Measurements from ENCODE around the gene BIN1. TPM values are rescaled to one million over a fixed set of nuclear protein-coding genes. Genes with fewer than 3 reads are reported as not detected.

Gene BIN1
- total RNA-seq, 2 experiments from 2014 or later: 95.2 to 102 TPM

DNA sequence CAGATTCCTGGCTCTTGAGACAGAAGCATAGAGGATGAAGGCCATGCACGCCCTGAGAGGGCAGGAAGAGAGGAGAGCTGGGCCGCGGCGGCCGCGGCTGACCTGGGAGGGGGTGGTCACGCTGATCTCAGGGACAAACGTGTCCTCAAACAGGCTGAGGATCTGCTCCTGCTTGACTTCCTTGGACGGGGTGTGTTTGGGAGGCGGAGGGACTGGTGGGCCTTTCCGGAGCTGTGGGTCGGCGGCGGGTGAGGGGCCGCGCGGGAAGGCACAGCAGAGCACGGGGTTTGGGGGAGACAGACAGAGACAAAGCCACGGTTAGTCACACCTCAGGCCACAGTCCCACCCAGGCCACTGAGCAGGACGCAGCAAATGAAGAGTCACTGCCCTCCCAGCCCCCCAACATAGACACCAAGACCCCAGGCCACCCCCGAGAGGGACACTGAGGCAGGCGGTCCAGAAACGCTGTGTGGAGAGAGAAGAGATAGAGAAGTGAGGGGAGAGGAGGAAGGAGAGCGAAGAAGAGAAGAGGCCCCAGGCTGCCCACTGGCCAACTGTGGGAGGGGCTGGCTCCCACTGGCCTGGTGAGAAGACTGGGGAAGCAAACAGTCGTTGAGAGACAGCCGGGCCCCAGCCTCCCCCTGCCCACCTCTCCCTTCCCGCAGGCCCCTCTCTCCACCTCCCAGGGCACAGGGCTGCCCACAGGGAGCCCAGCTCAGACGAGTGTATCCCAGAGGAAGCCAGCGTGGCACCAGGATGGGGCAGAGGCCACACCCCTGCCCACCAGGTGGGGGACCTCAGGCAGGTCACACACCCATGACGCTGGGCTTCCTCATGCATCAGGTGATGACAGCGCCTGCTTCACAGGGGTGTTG is 49.3 kb downstream of the BIN1 start:
- ChIA-PET CTCF (no interaction called here), POLR2A (no interaction called here)
- Mint-ChIP-seq H3K4me1 (ENCODE audit: low read depth) (no peaks in the 10 kb centered on the region), H3K4me3 (no peak overlapping the region), H3K27ac (no peak overlapping the region), H3K27me3 (no peaks in the 10 kb centered on the region), H3K9me3 (no peaks in the 10 kb centered on the region), H3K36me3 (ENCODE audit: low read depth) (peaks cover 13% of the 10 kb centered on the region)
- TF ChIP-seq, protein P1, sequence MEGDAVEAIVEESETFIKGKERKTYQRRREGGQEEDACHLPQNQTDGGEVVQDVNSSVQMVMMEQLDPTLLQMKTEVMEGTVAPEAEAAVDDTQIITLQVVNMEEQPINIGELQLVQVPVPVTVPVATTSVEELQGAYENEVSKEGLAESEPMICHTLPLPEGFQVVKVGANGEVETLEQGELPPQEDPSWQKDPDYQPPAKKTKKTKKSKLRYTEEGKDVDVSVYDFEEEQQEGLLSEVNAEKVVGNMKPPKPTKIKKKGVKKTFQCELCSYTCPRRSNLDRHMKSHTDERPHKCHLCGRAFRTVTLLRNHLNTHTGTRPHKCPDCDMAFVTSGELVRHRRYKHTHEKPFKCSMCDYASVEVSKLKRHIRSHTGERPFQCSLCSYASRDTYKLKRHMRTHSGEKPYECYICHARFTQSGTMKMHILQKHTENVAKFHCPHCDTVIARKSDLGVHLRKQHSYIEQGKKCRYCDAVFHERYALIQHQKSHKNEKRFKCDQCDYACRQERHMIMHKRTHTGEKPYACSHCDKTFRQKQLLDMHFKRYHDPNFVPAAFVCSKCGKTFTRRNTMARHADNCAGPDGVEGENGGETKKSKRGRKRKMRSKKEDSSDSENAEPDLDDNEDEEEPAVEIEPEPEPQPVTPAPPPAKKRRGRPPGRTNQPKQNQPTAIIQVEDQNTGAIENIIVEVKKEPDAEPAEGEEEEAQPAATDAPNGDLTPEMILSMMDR (IDR thresholded peaks at IDR 0.05): no peak
- no peak for DNase-seq
- intact Hi-C loops (cut with micrococcal nuclease): no loop called here
- ATAC-seq: no peak

DNA sequence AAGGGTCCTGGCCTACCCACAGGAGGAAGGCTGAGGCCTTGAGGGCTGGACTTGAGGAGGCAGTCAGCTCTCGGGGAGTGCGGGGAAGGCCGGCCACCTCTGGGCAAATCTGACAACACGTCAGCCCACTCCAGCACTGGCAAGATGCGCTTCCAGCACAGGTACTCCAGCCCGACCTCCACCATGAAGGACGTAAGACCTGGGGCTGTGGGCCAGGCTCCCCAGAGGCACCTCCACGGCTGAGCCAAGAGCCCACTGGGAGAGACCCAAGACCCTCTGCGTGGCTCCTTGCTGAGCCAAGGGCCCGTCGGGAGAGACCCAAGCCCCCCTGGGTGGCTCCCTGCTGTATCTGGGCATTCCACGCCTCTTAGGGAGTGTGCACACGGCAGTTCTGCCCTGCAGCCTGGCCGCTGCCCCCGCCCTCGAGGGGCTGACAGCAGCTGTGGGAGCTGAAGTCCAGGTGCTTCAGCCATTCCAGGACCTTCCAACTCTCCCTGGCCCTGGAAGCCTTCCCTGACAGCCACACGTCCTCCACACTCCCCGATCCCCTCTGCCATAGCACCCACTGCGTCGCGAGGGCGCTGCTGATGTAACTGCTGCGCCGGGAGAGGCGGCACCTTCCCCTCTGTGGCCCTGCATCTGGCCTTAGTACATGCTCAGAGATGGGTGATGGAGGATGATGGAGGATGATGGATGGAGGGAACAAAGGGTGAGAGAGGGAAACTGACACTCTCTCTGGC is 50.2 kb downstream of the BIN1 start:
- no peaks in the 10 kb centered on the region for H3K4me1 Mint-ChIP-seq (ENCODE audit: low read depth)
- H3K27ac Mint-ChIP-seq: no peak overlapping the region
- no peak for DNase-seq
- H3K9me3 Mint-ChIP-seq: no peaks in the 10 kb centered on the region
- H3K36me3 Mint-ChIP-seq (ENCODE audit: low read depth): peaks cover 9% of the 10 kb centered on the region
- intact Hi-C loops (cut with micrococcal nuclease): no loop called here
- H3K27me3 Mint-ChIP-seq: no peaks in the 10 kb centered on the region
- TF ChIP-seq, protein P1 (IDR thresholded peaks at IDR 0.05): no peak
- CTCF ChIA-PET: no interaction called here
- H3K4me3 Mint-ChIP-seq: no peak overlapping the region
- POLR2A ChIA-PET: no interaction called here
- ATAC-seq: no peak

DNA sequence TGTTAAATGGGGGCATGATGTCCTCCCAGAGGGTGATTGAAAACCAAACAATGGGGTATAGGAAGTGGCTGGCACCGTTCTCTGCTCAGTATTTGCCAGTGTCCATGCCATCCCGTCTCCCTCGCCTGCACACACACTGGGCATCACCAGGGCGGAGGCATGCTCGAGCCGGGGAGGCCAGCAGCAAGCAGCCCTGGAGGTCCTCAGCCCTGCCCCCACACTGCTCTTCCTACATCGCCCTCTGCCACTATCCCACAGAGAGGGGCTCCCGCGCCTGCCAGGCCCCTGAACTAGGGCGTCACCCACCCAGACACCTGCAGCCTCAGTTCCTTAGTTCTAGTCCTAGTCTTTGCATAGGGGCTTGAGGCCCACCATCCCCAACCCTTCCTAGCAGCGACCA is 50.9 kb downstream of the BIN1 start:
- intact Hi-C loops (cut with micrococcal nuclease): no loop called here
- POLR2A ChIA-PET: no interaction called here
- CTCF ChIA-PET: no interaction called here
- TF ChIP-seq, protein P1 (IDR thresholded peaks at IDR 0.05): no peak
- H3K27me3 Mint-ChIP-seq: no peaks in the 10 kb centered on the region
- peak overlapping the region; percentile 1 for H3K27ac Mint-ChIP-seq
- ATAC-seq: no peak
- H3K36me3 Mint-ChIP-seq (ENCODE audit: low read depth): peaks cover 9% of the 10 kb centered on the region
- H3K4me1 Mint-ChIP-seq (ENCODE audit: low read depth): no peaks in the 10 kb centered on the region
- no peaks in the 10 kb centered on the region for H3K9me3 Mint-ChIP-seq
- H3K4me3 Mint-ChIP-seq: no peak overlapping the region
- DNase-seq: no peak

DNA sequence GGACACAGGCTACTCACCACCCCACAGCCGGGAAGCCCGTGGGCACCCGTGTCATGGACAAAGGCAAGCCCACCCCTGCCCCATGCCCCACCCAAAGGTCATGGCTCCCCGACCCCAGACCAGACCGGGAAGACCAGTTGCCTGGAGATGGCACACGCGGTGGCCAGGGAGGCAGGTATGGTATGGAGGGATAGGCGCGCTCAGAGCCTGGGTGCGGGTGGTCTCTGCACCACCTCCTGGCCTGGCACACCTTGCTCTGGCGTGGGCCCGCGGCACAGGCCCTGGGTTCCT is 51.2 kb downstream of the BIN1 start:
- DNase-seq: no peak
- intact Hi-C loops (cut with micrococcal nuclease): no loop called here
- no peaks in the 10 kb centered on the region for H3K4me1 Mint-ChIP-seq (ENCODE audit: low read depth)

More for the DNA sequence above, 51.2 kb downstream of the BIN1 start:
- ChIA-PET POLR2A (no interaction called here), CTCF (no interaction called here)
- Mint-ChIP-seq H3K9me3 (no peaks in the 10 kb centered on the region), H3K27ac (no peak overlapping the region), H3K27me3 (no peaks in the 10 kb centered on the region), H3K4me3 (no peak overlapping the region), H3K36me3 (ENCODE audit: low read depth) (peaks cover 9% of the 10 kb centered on the region)
- TF ChIP-seq, protein P1 (IDR thresholded peaks at IDR 0.05): no peak
- no peak for ATAC-seq
